Endodermal cell (in vitro differentiated cells): ENCODE measurements around the gene CHMP4A. TPM values are rescaled to one million over a fixed set of nuclear protein-coding genes. Genes with fewer than 3 reads are reported as not detected.
A peak's percentile ranks its signal among the peaks of the same experiment; 100 is the strongest.

Experiments
- DNase-seq: peaks from one replicate; pipeline ENCODE4 v3.0.0-alpha.2; 2017
- H3K27ac ChIP-seq: 2 replicates; pipeline ENCODE4 v1.5.1; 2013; ENCODE audit warnings: mild to moderate bottlenecking, low read depth, low read length, moderate library complexity
- H3K27me3 ChIP-seq: 2 replicates; pipeline ENCODE4 v1.6.1; 2013; ENCODE audit warnings: mild to moderate bottlenecking, low read length, moderate library complexity; ENCODE audit not compliant: insufficient read depth, control insufficient read depth, poor library complexity, severe bottlenecking
- H3K36me3 ChIP-seq: 2 replicates; pipeline ENCODE4 v1.7.0; 2013; ENCODE audit warnings: mild to moderate bottlenecking, low read length, moderate library complexity; ENCODE audit not compliant: control insufficient read depth, insufficient read depth
- H3K4me1 ChIP-seq: one replicate; pipeline ENCODE4 v1.7.0; 2013; ENCODE audit warnings: low read length; ENCODE audit not compliant: control insufficient read depth, insufficient read depth
- H3K4me3 ChIP-seq: 2 replicates; pipeline ENCODE4 v1.5.1; 2013; ENCODE audit warnings: mild to moderate bottlenecking, low read length, moderate library complexity
- H3K9ac ChIP-seq: 2 replicates; pipeline ENCODE4 v1.6.1; 2013; ENCODE audit warnings: mild to moderate bottlenecking, low read length, moderate library complexity; ENCODE audit not compliant: poor library complexity, severe bottlenecking; ENCODE audit errors: extremely low read depth
- H3K9me3 ChIP-seq: 2 replicates; pipeline ENCODE4 v1.6.1; 2013; ENCODE audit warnings: mild to moderate bottlenecking, low read length, moderate library complexity; ENCODE audit not compliant: control insufficient read depth
- H3K27ac Mint-ChIP-seq: 2 replicates; pipeline ENCODE4 v1.8.0; 2020; ENCODE audit warnings: mixed read lengths
- H3K27me3 Mint-ChIP-seq: 2 replicates; pipeline ENCODE4 v1.8.0; 2021; ENCODE audit warnings: mild to moderate bottlenecking, mixed read lengths; ENCODE audit not compliant: insufficient read depth
- H3K36me3 Mint-ChIP-seq: 2 replicates; pipeline ENCODE4 v1.8.0; 2020; ENCODE audit warnings: low read depth, mixed read lengths
- H3K4me1 Mint-ChIP-seq: 2 replicates; pipeline ENCODE4 v1.8.0; 2020; ENCODE audit warnings: mixed read lengths
- H3K4me3 Mint-ChIP-seq: 2 replicates; pipeline ENCODE4 v1.8.0; 2020; ENCODE audit warnings: mild to moderate bottlenecking, moderate library complexity, mixed read lengths
- H3K9me3 Mint-ChIP-seq: 2 replicates; pipeline ENCODE4 v1.8.0; 2020; ENCODE audit warnings: mild to moderate bottlenecking, mixed read lengths
- WGBS, 2 experiments: methylation state at CpG; one replicate each; pipeline versions ENCODE4 v1.1.5 to v1.1.7; 2013; ENCODE audit warnings: missing lambda C conversion rate in 2 of 2, mixed read lengths in 1 of 2; ENCODE audit not compliant: insufficient coverage in 1 of 2, insufficient read length in 1 of 2; 5-methylcytosine and 5-hydroxymethylcytosine counted together
- total RNA-seq, 2 donors: library from RNA; stranded (reverse); fragmentation: NEBNext Ultra II Directional in 1 of 2; extraction: Animal tissue kit (Norgen Biotek cat#: 25700) in 1 of 2; gene quantifications; 2 replicates in 1 of 2; 3 replicates in 1 of 2; pipeline ENCODE4 v1.2.1, GENCODE V29; 2021
- TF ChIP-seq, protein P1 (sequence below): fragments of 200-600 bp; sonication (generic); conservative IDR thresholded peaks from 2 replicates; pipeline ENCODE4 v1.5.0; 2021; ENCODE audit warnings: antibody characterized with exemption, mild to moderate bottlenecking

Gene CHMP4A
- total RNA-seq, 2 donors from 2014 or later = 38.8 to 44.3 TPM

DNA sequence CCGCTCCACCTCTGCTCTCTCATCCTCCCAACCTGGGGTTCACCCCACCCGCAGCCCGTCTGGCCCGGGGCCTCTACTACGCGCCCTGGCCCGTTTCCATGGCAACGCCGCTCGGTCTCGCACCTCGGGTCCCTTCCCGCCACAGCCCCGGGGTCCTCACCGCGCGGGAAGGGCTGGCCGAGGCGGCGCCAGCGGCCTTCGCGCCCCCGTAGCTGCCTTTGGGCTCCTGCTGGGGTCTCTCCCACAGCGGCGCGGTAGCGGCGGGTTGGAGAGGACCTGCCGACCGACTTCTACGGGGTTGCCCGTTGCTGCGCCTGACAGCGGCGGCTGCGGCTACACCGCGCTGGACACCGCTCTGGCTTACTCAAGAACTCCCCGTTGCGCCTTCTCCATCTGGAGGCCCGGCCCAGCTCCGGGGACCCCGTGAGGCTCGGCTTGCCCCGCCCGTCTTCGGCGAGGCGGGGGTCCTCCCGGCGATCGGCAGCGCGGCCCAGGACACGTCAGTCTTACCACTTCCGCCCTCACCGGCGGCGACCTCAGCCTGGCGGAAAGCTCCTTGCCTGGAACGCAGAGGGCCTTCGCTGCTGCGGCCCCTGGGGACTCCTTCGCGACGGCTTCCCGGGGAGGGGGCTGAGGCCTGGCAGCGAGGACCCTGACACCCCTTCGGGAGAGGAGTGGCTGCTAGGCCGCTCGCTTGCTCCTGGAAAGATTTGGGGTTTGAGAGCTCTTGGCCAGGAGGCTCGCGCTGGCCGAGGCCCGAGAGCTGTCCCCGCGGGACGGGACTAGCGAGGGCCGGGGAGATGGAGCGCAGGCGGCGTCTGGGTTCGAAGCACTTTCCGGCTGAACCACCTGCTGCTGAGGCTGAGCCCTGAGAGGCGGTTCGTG is 17.9 kb downstream of the CHMP4A start, which contains the start of gene TM9SF1:
Gene TM9SF1, minus strand, starts transcription at position 256 of the 885 bp plus-strand sequence. CDS start 422 bp downstream, outside the sequence.
- Histone ChIP-seq H3K4me3 (peak within 1 kb of the TSS; percentile 91), H3K4me1 (no peaks in the 10 kb centered on the region), H3K27me3 (no peaks in the 10 kb centered on the region), H3K9me3 (no peaks in the 10 kb centered on the region), H3K36me3 (peaks cover 39% of the 10 kb centered on the region), H3K27ac (peak within 1 kb of the TSS; percentile 96), H3K9ac (peak within 1 kb of the TSS; percentile 93)
- WGBS, 2 experiments = 0% methylated on average over 50 to 89 of the region's 89 CpGs
- Mint-ChIP-seq H3K9me3 (peaks cover 3% of the 10 kb centered on the region), H3K4me1 (peaks cover 8% of the 10 kb centered on the region), H3K36me3 (peaks cover 51% of the 10 kb centered on the region), H3K27me3 (no peaks in the 10 kb centered on the region), H3K27ac (peak within 1 kb of the TSS; percentile 96), H3K4me3 (peak within 1 kb of the TSS; percentile 77)
- TF ChIP-seq, protein P1, sequence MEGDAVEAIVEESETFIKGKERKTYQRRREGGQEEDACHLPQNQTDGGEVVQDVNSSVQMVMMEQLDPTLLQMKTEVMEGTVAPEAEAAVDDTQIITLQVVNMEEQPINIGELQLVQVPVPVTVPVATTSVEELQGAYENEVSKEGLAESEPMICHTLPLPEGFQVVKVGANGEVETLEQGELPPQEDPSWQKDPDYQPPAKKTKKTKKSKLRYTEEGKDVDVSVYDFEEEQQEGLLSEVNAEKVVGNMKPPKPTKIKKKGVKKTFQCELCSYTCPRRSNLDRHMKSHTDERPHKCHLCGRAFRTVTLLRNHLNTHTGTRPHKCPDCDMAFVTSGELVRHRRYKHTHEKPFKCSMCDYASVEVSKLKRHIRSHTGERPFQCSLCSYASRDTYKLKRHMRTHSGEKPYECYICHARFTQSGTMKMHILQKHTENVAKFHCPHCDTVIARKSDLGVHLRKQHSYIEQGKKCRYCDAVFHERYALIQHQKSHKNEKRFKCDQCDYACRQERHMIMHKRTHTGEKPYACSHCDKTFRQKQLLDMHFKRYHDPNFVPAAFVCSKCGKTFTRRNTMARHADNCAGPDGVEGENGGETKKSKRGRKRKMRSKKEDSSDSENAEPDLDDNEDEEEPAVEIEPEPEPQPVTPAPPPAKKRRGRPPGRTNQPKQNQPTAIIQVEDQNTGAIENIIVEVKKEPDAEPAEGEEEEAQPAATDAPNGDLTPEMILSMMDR = no peak
- peak; percentile 95 for DNase-seq

DNA sequence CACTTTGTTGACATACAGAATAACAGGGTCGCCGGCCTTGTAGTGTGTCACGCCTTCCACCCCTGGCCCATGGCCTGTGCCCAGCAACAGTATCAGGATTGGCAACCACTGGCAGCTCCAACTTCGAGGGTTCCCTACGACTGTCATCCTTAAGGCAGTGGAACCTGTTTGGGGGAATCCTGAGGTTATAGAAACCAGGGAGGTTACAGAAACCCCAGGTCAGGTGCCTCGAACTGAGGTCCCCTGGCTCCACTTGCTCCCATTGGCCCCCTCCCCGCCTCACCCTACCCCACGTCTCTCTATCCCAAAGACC is 18.5 kb downstream of the CHMP4A start:
- H3K27me3 Mint-ChIP-seq = no peaks in the 10 kb centered on the region
- Histone ChIP-seq H3K4me3 (peak overlapping the region; percentile 91), H3K9ac (peak overlapping the region; percentile 93), H3K9me3 (no peaks in the 10 kb centered on the region), H3K36me3 (peaks cover 41% of the 10 kb centered on the region), H3K27me3 (no peaks in the 10 kb centered on the region), H3K27ac (peak overlapping the region; percentile 96), H3K4me1 (no peaks in the 10 kb centered on the region)
- H3K4me3 Mint-ChIP-seq = peak overlapping the region; percentile 77
- peak overlapping the region; percentile 77 for H3K27ac Mint-ChIP-seq
- TF ChIP-seq, protein P1 = no peak
- no peak for DNase-seq
- no peaks in the 10 kb centered on the region for H3K9me3 Mint-ChIP-seq
- WGBS, 2 experiments = 63 to 94% methylated on average over 3 to 8 of the region's 8 CpGs
- peaks cover 8% of the 10 kb centered on the region for H3K4me1 Mint-ChIP-seq
- H3K36me3 Mint-ChIP-seq = peaks cover 47% of the 10 kb centered on the region

DNA sequence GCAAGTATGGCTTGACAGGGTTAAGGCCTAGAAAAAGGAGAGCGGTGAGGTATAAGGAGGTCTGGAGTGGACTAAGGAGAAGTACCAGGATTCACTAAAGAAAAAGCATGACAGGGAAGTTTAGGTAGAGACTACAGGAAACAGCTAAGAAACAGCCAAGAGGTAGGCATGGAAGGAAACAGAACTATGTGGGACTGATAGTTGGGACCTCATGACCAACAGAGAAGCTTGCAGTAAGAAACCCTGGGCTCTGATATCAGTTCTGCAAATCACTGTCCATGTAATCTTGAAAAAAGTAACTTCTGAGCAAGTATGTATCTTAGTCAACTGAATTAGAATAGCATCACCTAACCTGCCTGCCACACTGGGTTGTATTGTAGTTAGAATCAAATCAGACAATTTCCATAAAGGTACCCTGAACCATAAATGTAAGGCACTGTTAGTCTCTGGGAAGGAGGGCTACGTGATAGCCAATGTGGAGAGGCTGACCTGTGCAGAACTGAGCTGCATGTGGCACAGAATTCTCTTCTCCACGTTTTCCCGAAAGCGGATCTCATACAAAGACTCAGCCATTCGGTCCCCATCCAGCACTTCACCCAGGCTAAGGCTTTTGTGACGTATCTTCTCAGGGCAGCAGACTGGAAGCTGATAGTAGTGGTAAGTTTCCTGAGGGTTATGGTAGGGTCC is 19.0 kb downstream of the CHMP4A start:
- Histone ChIP-seq H3K9me3 (no peaks in the 10 kb centered on the region), H3K9ac (peak overlapping the region; percentile 93), H3K27me3 (no peaks in the 10 kb centered on the region), H3K4me3 (peak overlapping the region; percentile 91), H3K27ac (no peak overlapping the region), H3K36me3 (peaks cover 43% of the 10 kb centered on the region), H3K4me1 (no peaks in the 10 kb centered on the region)
- no peak for DNase-seq
- WGBS, 2 experiments = 97 to 100% methylated on average over 2 to 7 of the region's 7 CpGs
- TF ChIP-seq, protein P1 = no peak
- Mint-ChIP-seq H3K9me3 (no peaks in the 10 kb centered on the region), H3K36me3 (peaks cover 44% of the 10 kb centered on the region), H3K4me1 (peaks cover 8% of the 10 kb centered on the region), H3K4me3 (peak overlapping the region; percentile 77), H3K27me3 (no peaks in the 10 kb centered on the region), H3K27ac (no peak overlapping the region)
